ENCODE measurements around the gene CPVL. TPM values are rescaled to one million over a fixed set of nuclear protein-coding genes. Genes with fewer than 3 reads are reported as not detected.

Gene CPVL
- total RNA-seq, 3 donors from 2014 or later (not counting 1 experiment from before 2014, with no cell fraction given) = 4.9 to 11.6 (median 9.8) TPM

DNA sequence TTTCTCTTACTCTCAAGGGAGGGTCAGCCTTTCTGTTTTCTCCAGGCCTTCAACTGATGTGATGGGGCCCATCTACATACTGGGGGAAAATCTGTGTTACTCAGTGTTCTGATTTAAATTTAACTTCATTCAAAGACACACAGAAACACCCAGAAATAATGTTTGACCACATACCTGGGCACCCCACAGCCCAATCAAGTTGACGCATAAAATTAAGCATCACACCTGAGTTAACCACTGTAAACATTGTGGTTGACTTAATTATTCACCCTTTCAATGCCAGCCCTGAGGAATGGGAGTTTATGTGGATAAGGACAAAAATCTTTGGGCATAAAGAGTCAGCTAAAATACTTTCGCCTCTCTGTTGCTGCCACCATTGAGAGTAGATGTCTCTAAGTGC, 38.3 kb upstream of the CPVL start:
- Mint-ChIP-seq H3K4me3 (no peak overlapping the region), H3K27ac (no peak overlapping the region), H3K9me3 (no peaks in the 10 kb centered on the region), H3K27me3 (ENCODE audit: low read depth in 2 of 2) (peaks cover under 1 to 8% of the 10 kb centered on the region in 2 donors), H3K4me1 (peaks cover 2 to 3% of the 10 kb centered on the region in 2 donors), H3K36me3 (no peaks in the 10 kb centered on the region)
- DNase-seq = no peak
- TF ChIP-seq, protein P1, sequence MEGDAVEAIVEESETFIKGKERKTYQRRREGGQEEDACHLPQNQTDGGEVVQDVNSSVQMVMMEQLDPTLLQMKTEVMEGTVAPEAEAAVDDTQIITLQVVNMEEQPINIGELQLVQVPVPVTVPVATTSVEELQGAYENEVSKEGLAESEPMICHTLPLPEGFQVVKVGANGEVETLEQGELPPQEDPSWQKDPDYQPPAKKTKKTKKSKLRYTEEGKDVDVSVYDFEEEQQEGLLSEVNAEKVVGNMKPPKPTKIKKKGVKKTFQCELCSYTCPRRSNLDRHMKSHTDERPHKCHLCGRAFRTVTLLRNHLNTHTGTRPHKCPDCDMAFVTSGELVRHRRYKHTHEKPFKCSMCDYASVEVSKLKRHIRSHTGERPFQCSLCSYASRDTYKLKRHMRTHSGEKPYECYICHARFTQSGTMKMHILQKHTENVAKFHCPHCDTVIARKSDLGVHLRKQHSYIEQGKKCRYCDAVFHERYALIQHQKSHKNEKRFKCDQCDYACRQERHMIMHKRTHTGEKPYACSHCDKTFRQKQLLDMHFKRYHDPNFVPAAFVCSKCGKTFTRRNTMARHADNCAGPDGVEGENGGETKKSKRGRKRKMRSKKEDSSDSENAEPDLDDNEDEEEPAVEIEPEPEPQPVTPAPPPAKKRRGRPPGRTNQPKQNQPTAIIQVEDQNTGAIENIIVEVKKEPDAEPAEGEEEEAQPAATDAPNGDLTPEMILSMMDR (IDR thresholded peaks at IDR 0.05) = no peak
- no peak overlapping the region for H3K27ac ChIP-seq (ENCODE audit: low read length)
- no peaks in the 10 kb centered on the region for H3K36me3 ChIP-seq (ENCODE audit: control insufficient read depth, insufficient read depth, low read length)
- H3K4me1 ChIP-seq (ENCODE audit: control insufficient read depth, insufficient read depth, low read length) = peaks cover 2% of the 10 kb centered on the region
- intact Hi-C loops (cut with micrococcal nuclease) = no loop called here
- no peaks in the 10 kb centered on the region for H3K27me3 ChIP-seq (ENCODE audit: control insufficient read depth, insufficient read depth, low read length)
- no peaks in the 10 kb centered on the region for H3K9me3 ChIP-seq (ENCODE audit: control insufficient read depth, insufficient read depth, low read length)
- ATAC-seq = no peak
- H3K4me3 ChIP-seq (ENCODE audit: low read length) = no peak overlapping the region
- 75% methylated on average over 2 of the region's 2 CpGs for WGBS (ENCODE audit: insufficient coverage)

DNA sequence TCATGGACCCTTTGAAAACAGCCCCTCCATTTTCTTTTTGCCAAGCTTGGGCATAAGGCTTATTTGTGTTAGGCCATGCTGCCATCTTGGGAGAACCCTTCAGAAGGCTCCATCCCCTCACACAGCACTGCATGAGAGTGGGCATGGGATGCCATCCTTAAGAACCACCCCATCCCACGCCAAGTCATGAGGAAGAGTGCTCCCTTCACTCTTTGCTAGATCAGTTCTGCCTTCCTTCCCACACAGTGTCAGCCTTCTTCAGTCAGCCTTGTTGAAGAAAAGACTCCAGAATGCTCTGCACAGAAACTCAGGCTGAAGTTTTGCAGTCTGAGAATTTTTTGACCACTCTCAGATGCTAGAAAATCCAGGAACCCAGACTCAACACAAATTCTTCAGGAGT, 32.8 kb upstream of the CPVL start:
- Mint-ChIP-seq H3K4me3 (no peak overlapping the region), H3K27me3 (ENCODE audit: low read depth in 2 of 2) (peaks cover 15% of the 10 kb centered on the region in 2 donors), H3K36me3 (no peaks in the 10 kb centered on the region), H3K4me1 (peaks cover 0 to 8% of the 10 kb centered on the region in 2 donors), H3K9me3 (no peaks in the 10 kb centered on the region), H3K27ac (no peak overlapping the region)
- 96% methylated on average over 1 of the region's 1 CpG for WGBS (ENCODE audit: insufficient coverage)
- intact Hi-C loops (cut with micrococcal nuclease) = no loop called here
- H3K36me3 ChIP-seq (ENCODE audit: control insufficient read depth, insufficient read depth, low read length) = no peaks in the 10 kb centered on the region
- DNase-seq = no peak
- no peaks in the 10 kb centered on the region for H3K9me3 ChIP-seq (ENCODE audit: control insufficient read depth, insufficient read depth, low read length)
- peaks cover 4% of the 10 kb centered on the region for H3K27me3 ChIP-seq (ENCODE audit: control insufficient read depth, insufficient read depth, low read length)
- no peaks in the 10 kb centered on the region for H3K4me1 ChIP-seq (ENCODE audit: control insufficient read depth, insufficient read depth, low read length)
- TF ChIP-seq, protein P1 (IDR thresholded peaks at IDR 0.05) = no peak
- ATAC-seq = no peak
- no peak overlapping the region for H3K4me3 ChIP-seq (ENCODE audit: low read length)
- H3K27ac ChIP-seq (ENCODE audit: low read length) = no peak overlapping the region

DNA sequence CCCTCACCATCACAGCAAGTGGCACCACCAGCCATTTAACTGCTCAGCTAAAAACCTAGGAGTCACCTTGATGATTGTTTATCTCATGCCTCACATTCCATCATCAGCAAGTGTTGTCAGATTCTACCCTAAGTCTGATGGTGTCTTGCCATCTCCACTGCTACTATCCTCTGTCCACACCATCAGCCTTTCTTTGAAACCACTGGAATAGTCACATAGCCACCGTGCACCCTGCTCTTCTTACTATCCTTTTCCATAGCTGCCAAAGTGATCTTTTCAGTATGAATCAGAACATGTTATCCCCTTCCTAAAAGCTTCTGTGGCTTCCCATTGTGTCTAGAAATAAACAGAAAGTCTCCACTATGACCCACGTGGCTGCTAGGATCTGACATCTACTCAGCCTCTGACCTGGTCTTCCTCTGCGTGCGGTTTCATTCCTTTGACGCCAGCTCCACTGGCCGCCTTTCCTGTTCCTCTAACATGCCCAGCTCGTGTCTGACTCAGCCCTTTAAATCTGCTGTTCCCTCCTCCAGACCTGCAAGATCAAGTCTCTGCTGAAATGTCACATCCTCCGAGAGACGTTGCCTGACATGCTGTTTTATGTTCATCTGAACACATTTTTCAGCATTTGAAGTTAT, 31.7 kb upstream of the CPVL start:
- H3K4me1 ChIP-seq (ENCODE audit: control insufficient read depth, insufficient read depth, low read length) = no peaks in the 10 kb centered on the region
- TF ChIP-seq, protein P1 (IDR thresholded peaks at IDR 0.05) = no peak
- WGBS (ENCODE audit: insufficient coverage) = 21% methylated on average over 9 of the region's 9 CpGs

DNA sequence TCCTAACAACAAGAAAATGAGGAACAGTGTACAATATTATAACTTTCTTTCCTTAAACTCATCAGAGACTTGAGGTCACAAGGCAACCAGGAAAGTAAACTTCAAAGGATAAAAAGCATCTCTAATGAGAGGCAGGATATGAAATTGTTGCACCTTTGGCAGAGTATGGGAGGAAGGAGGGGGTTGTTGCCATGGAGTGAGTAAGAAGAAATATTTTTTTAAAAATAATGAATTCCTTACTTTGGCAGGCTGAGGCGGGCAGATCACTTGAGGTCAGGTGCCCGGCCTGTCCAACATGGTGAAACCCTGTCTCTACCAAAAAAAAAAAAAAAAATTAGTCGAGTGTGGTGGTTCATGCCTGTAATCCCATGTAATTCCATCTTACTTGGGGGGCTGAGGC, 27.1 kb upstream of the CPVL start:
- Histone ChIP-seq H3K4me1 (ENCODE audit: control insufficient read depth, insufficient read depth, low read length) (no peaks in the 10 kb centered on the region), H3K36me3 (ENCODE audit: control insufficient read depth, insufficient read depth, low read length) (no peaks in the 10 kb centered on the region), H3K27ac (ENCODE audit: low read length) (no peak overlapping the region), H3K9me3 (ENCODE audit: control insufficient read depth, insufficient read depth, low read length) (no peaks in the 10 kb centered on the region), H3K27me3 (ENCODE audit: control insufficient read depth, insufficient read depth, low read length) (peaks cover 4% of the 10 kb centered on the region), H3K4me3 (ENCODE audit: low read length) (no peak overlapping the region)
- TF ChIP-seq, protein P1 (IDR thresholded peaks at IDR 0.05) = no peak
- Mint-ChIP-seq H3K36me3 (no peaks in the 10 kb centered on the region), H3K27ac (no peak overlapping the region), H3K27me3 (ENCODE audit: low read depth in 2 of 2) (peaks cover 18 to 32% of the 10 kb centered on the region in 2 donors), H3K4me1 (peaks cover 0 to 7% of the 10 kb centered on the region in 2 donors), H3K9me3 (no peaks in the 10 kb centered on the region), H3K4me3 (no peak overlapping the region)
- ATAC-seq = no peak
- 100% methylated on average over 1 of the region's 3 CpGs for WGBS (ENCODE audit: insufficient coverage)
- intact Hi-C loops (cut with micrococcal nuclease) = no loop called here
- DNase-seq = no peak

More for the DNA sequence above, 31.7 kb upstream of the CPVL start:
- H3K36me3 ChIP-seq (ENCODE audit: control insufficient read depth, insufficient read depth, low read length) = no peaks in the 10 kb centered on the region
- ATAC-seq (peak; percentile 30 to 59 (median 49)), DNase-seq (peak in 1 of 2 donors; percentile 9)
- Mint-ChIP-seq H3K4me1 (peaks cover 0 to 8% of the 10 kb centered on the region in 2 donors), H3K36me3 (no peaks in the 10 kb centered on the region), H3K27ac (no peak overlapping the region), H3K4me3 (no peak overlapping the region), H3K9me3 (no peaks in the 10 kb centered on the region), H3K27me3 (ENCODE audit: low read depth in 2 of 2) (peaks cover 15% of the 10 kb centered on the region in 2 donors)
- no peaks in the 10 kb centered on the region for H3K9me3 ChIP-seq (ENCODE audit: control insufficient read depth, insufficient read depth, low read length)
- no peak overlapping the region for H3K27ac ChIP-seq (ENCODE audit: low read length)
- peaks cover 4% of the 10 kb centered on the region for H3K27me3 ChIP-seq (ENCODE audit: control insufficient read depth, insufficient read depth, low read length)
- intact Hi-C loops (cut with micrococcal nuclease) = no loop called here
- H3K4me3 ChIP-seq (ENCODE audit: low read length) = no peak overlapping the region

Measured in natural killer cell (primary cell).